Measurements from ENCODE around the gene INTS7. TPM values are rescaled to one million over a fixed set of nuclear protein-coding genes. Genes with fewer than 3 reads are reported as not detected.
"Not testable (repeated sequence)": the region's sequence is repeated elsewhere in the genome, so short reads cannot be mapped to it uniquely, and the experiment has no call there.

The INTS7 gene
- total and polyA plus RNA-seq, 10 donors = 5.4 to 16.5 (median 12.3) TPM

- Histone ChIP-seq H3K27ac (no peak overlapping the region), H3K4me3 (no peak overlapping the region), H3K9me3 (no peaks in the 10 kb centered on the region), H3K36me3 (no peaks in the 10 kb centered on the region), H3K4me1 (peaks cover 0 to 10% (median 0%) of the 10 kb centered on the region in 6 donors), H3K27me3 (replicated peaks in 1 of 7) (no peaks in the 10 kb centered on the region)
- TF ChIP-seq POLR2AphosphoS5 (IDR thresholded peaks at IDR 0.05) = no peak
- TF ChIP-seq, protein P1, sequence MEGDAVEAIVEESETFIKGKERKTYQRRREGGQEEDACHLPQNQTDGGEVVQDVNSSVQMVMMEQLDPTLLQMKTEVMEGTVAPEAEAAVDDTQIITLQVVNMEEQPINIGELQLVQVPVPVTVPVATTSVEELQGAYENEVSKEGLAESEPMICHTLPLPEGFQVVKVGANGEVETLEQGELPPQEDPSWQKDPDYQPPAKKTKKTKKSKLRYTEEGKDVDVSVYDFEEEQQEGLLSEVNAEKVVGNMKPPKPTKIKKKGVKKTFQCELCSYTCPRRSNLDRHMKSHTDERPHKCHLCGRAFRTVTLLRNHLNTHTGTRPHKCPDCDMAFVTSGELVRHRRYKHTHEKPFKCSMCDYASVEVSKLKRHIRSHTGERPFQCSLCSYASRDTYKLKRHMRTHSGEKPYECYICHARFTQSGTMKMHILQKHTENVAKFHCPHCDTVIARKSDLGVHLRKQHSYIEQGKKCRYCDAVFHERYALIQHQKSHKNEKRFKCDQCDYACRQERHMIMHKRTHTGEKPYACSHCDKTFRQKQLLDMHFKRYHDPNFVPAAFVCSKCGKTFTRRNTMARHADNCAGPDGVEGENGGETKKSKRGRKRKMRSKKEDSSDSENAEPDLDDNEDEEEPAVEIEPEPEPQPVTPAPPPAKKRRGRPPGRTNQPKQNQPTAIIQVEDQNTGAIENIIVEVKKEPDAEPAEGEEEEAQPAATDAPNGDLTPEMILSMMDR (IDR thresholded peaks at IDR 0.05 in 8 of 11, conservative IDR thresholded peaks at IDR 0.05 in 3 of 11) = no peak
- TF ChIP-seq POLR2A (IDR thresholded peaks at IDR 0.05) = no peak
- intact Hi-C loops (cut with DNase I; ENCODE audit: low total_unique reads) = no loop called here
- DNase-seq = no peak
- 87 to 95% (median 91%) methylated on average over 5 of the region's 5 CpGs for WGBS, 5 donors
These were observed 116.4 kb downstream of the INTS7 start for GRCh38 chr1:211918843-211919414.

- intact Hi-C loops (cut with DNase I; ENCODE audit: low total_unique reads) = not testable (repeated sequence)
These were observed 118.9 kb downstream of the INTS7 start for GRCh38 chr1:211916458-211916857.

DNA sequence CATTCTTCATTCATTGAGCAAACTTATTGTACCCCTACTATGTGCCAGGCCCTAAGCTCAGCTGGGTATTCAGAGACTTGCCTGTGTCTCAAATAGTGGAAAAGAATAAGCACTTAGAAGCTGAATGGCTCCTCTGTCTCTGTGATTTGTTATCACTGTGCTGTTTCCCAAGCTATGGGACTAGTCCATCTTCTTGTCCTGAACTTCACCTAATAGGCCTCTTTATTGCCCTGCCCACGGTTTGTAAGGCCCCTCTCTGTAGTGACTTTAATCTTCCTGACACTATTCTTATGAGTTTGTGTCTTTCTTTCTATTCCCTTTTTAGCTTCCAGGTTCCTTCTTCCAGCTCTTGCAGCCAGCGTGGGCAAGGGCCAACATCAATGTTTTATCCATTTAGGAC lies 119.4 kb downstream of the INTS7 start:
- intact Hi-C loops (cut with DNase I; ENCODE audit: low total_unique reads) = no loop called here
- WGBS, 5 donors = 69 to 78% (median 74%) methylated on average over 2 of the region's 2 CpGs

More at GRCh38 chr1:211916458-211916857, 118.9 kb downstream of the INTS7 start:
- not testable (repeated sequence) for H3K9me3 ChIP-seq; H3K4me3 ChIP-seq; H3K36me3 ChIP-seq; H3K4me1 ChIP-seq; H3K27ac ChIP-seq; H3K27me3 ChIP-seq (replicated peaks in 1 of 7); DNase-seq
- WGBS, 5 donors = 89 to 99% (median 93%) methylated on average over 3 of the region's 3 CpGs

GRCh38 chr1:211912844-211913432 lies 122.4 kb downstream of the INTS7 start:
- no peak overlapping the region for H3K4me3 ChIP-seq
- DNase-seq = no peak
- no peaks in the 10 kb centered on the region for H3K27me3 ChIP-seq (replicated peaks in 1 of 7)
- intact Hi-C loops (cut with DNase I; ENCODE audit: low total_unique reads) = no loop called here
- no peaks in the 10 kb centered on the region for H3K9me3 ChIP-seq
- peaks cover 0 to 11% (median 0%) of the 10 kb centered on the region in 6 donors for H3K4me1 ChIP-seq
- no peak overlapping the region for H3K27ac ChIP-seq
- TF ChIP-seq POLR2AphosphoS5 (IDR thresholded peaks at IDR 0.05) = no peak
- TF ChIP-seq, protein P1 (IDR thresholded peaks at IDR 0.05 in 8 of 11, conservative IDR thresholded peaks at IDR 0.05 in 3 of 11) = no peak
- no peak for TF ChIP-seq POLR2A (IDR thresholded peaks at IDR 0.05)
- H3K36me3 ChIP-seq = no peaks in the 10 kb centered on the region
- 92 to 94% (median 94%) methylated on average over 13 of the region's 13 CpGs for WGBS, 5 donors

More for the DNA sequence above, 119.4 kb downstream of the INTS7 start:
- H3K4me3 ChIP-seq = no peak overlapping the region
- H3K4me1 ChIP-seq = peaks cover 0 to 10% (median 0%) of the 10 kb centered on the region in 6 donors
- H3K36me3 ChIP-seq = no peaks in the 10 kb centered on the region
- no peak for DNase-seq
- H3K27ac ChIP-seq = no peak overlapping the region
- H3K9me3 ChIP-seq = no peaks in the 10 kb centered on the region
- no peak for TF ChIP-seq POLR2A (IDR thresholded peaks at IDR 0.05)
- TF ChIP-seq, protein P1 (IDR thresholded peaks at IDR 0.05 in 8 of 11, conservative IDR thresholded peaks at IDR 0.05 in 3 of 11) = no peak
- no peak for TF ChIP-seq POLR2AphosphoS5 (IDR thresholded peaks at IDR 0.05)
- no peaks in the 10 kb centered on the region for H3K27me3 ChIP-seq (replicated peaks in 1 of 7)
